Measurements from ENCODE around the gene GRK1. TPM values are rescaled to one million over a fixed set of nuclear protein-coding genes. Genes with fewer than 3 reads are reported as not detected.

Gene GRK1
- total RNA-seq, 1 donor from 2014 or later: 0.34 TPM

DNA sequence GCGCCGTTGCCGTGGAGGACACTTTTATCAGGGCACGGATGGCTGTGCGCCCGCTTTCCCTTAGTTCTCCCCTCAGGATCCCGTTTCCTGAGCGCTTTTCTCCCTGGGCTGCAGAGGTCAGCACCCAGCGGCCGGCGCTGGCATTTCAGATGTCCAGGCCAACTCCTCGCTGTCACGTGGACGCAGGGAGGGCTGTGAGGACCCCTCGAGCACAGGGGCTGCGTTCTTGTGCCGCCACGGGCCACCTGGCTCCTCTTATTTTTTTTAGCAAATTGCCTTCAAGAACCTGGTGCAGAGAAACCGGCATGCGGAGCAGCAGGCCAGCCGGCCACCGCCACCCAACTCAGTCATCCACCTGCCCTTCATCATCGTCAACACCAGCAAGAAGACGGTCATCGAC, 31.3 kb upstream of the GRK1 start:
- peaks cover 68% of the 10 kb centered on the region for H3K36me3 Mint-ChIP-seq

GRCh38 chr13:113636266-113636963, 30.6 kb upstream of the GRK1 start:
- no peak overlapping the region for H3K4me3 Mint-ChIP-seq
- DNase-seq (ENCODE audit: low spot score in 2 of 2, unreplicated experiment in 2 of 2): no peak
- no peaks in the 10 kb centered on the region for H3K27me3 Mint-ChIP-seq (ENCODE audit: low read depth)

More for the DNA sequence above, 31.3 kb upstream of the GRK1 start:
- no peak overlapping the region for H3K4me3 Mint-ChIP-seq
- H3K9me3 Mint-ChIP-seq: peaks cover 2% of the 10 kb centered on the region
- DNase-seq (ENCODE audit: low spot score in 2 of 2, unreplicated experiment in 2 of 2): no peak
- no peaks in the 10 kb centered on the region for H3K4me1 Mint-ChIP-seq
- no peaks in the 10 kb centered on the region for H3K27me3 Mint-ChIP-seq (ENCODE audit: low read depth)
- no peak for TF ChIP-seq CTCF (IDR thresholded peaks at IDR 0.05; ENCODE audit: unreplicated experiment)
- H3K27ac Mint-ChIP-seq: no peak overlapping the region

GRCh38 chr13:113637262-113638160, 29.5 kb upstream of the GRK1 start:
- Mint-ChIP-seq H3K9me3 (peaks cover 11% of the 10 kb centered on the region), H3K4me3 (no peak overlapping the region), H3K36me3 (peaks cover 74% of the 10 kb centered on the region), H3K4me1 (no peaks in the 10 kb centered on the region), H3K27ac (no peak overlapping the region), H3K27me3 (ENCODE audit: low read depth) (no peaks in the 10 kb centered on the region)
- no peak for DNase-seq (ENCODE audit: low spot score in 2 of 2, unreplicated experiment in 2 of 2)
- TF ChIP-seq CTCF (IDR thresholded peaks at IDR 0.05; ENCODE audit: unreplicated experiment): no peak

More at GRCh38 chr13:113636266-113636963, 30.6 kb upstream of the GRK1 start:
- H3K9me3 Mint-ChIP-seq: peaks cover 4% of the 10 kb centered on the region
- H3K4me1 Mint-ChIP-seq: no peaks in the 10 kb centered on the region
- H3K36me3 Mint-ChIP-seq: peaks cover 70% of the 10 kb centered on the region
- no peak overlapping the region for H3K27ac Mint-ChIP-seq
- no peak for TF ChIP-seq CTCF (IDR thresholded peaks at IDR 0.05; ENCODE audit: unreplicated experiment)

GRCh38 chr13:113638173-113638746, 28.8 kb upstream of the GRK1 start:
- H3K4me3 Mint-ChIP-seq: no peak overlapping the region
- no peaks in the 10 kb centered on the region for H3K4me1 Mint-ChIP-seq
- TF ChIP-seq CTCF (IDR thresholded peaks at IDR 0.05; ENCODE audit: unreplicated experiment): no peak
- H3K27me3 Mint-ChIP-seq (ENCODE audit: low read depth): no peaks in the 10 kb centered on the region
- H3K27ac Mint-ChIP-seq: no peak overlapping the region
- H3K36me3 Mint-ChIP-seq: peaks cover 74% of the 10 kb centered on the region
- no peak for DNase-seq (ENCODE audit: low spot score in 2 of 2, unreplicated experiment in 2 of 2)
- H3K9me3 Mint-ChIP-seq: peaks cover 19% of the 10 kb centered on the region

DNA sequence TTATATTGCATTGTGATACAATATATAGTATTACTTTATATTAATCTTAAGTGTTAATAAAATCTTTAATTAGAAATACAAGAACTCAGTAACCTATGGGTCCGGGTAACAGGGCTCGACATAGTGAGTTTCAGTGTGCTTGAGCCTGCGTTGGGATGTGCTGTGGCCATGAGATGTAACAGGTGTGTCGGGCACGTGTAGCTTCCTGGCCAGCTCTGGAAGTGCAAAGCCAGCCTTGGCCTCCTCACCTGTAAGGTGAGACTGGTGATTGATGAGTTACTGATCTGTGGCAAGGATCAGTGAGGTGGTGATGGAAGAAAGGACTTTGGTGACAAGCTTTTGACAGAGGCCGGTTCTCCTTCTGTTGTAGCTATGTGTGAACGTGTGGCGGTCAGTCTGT, 28.2 kb upstream of the GRK1 start:
- Mint-ChIP-seq H3K27me3 (ENCODE audit: low read depth) (no peaks in the 10 kb centered on the region), H3K9me3 (peaks cover 23% of the 10 kb centered on the region), H3K4me1 (no peaks in the 10 kb centered on the region), H3K27ac (no peak overlapping the region), H3K36me3 (peaks cover 75% of the 10 kb centered on the region), H3K4me3 (no peak overlapping the region)
- no peak for DNase-seq (ENCODE audit: low spot score in 2 of 2, unreplicated experiment in 2 of 2)
- TF ChIP-seq CTCF (IDR thresholded peaks at IDR 0.05; ENCODE audit: unreplicated experiment): no peak
